NCI-H2029 (cell line): Measurements from ENCODE around the gene RAPGEF5.
"Not testable (repeated sequence)": the region's sequence is repeated elsewhere in the genome, so short reads cannot be mapped to it uniquely, and the experiment has no call there.

Source experiments
- DNase-seq: peaks from one replicate; lab custom pipeline; 2025; lab: John Stamatoyannopoulos, UW

RAPGEF5 gene

GRCh38 chr7:22117222-22117621 is 239.7 kb downstream of the RAPGEF5 start:
- DNase-seq = no peak

- DNase-seq = no peak
Observed at GRCh38 chr7:22116451-22117030, 240.4 kb downstream of the RAPGEF5 start.

GRCh38 chr7:22115689-22116088 is 241.3 kb downstream of the RAPGEF5 start:
- no peak for DNase-seq

GRCh38 chr7:22114440-22114981 is 242.4 kb downstream of the RAPGEF5 start:
- DNase-seq = no peak

- no peak for DNase-seq
Observed at GRCh38 chr7:22113041-22113440, 243.9 kb downstream of the RAPGEF5 start.

- DNase-seq = no peak
Observed at GRCh38 chr7:22111661-22112060, 245.3 kb downstream of the RAPGEF5 start.

- DNase-seq = peak; percentile 15
Observed at GRCh38 chr7:22110881-22111280, 246.1 kb downstream of the RAPGEF5 start.

GRCh38 chr7:22110227-22110839 is 246.6 kb downstream of the RAPGEF5 start:
- peak; percentile 56 for DNase-seq

GRCh38 chr7:22109761-22110160 is 247.2 kb downstream of the RAPGEF5 start:
- DNase-seq = no peak

GRCh38 chr7:22108151-22108845 is 248.7 kb downstream of the RAPGEF5 start:
- no peak for DNase-seq

- DNase-seq = no peak
Observed at GRCh38 chr7:22105550-22105949, 251.4 kb downstream of the RAPGEF5 start.

- no peak for DNase-seq
Observed at GRCh38 chr7:22094413-22095342, 262.3 kb downstream of the RAPGEF5 start.

- no peak for DNase-seq
Observed at GRCh38 chr7:22093936-22094335, 263.0 kb downstream of the RAPGEF5 start.

- DNase-seq = no peak
Observed at GRCh38 chr7:22093001-22093400, 264.0 kb downstream of the RAPGEF5 start.

- not testable (repeated sequence) for DNase-seq
Observed at GRCh38 chr7:22090958-22091525, 265.9 kb downstream of the RAPGEF5 start.

GRCh38 chr7:22090512-22090911 is 266.4 kb downstream of the RAPGEF5 start:
- no peak for DNase-seq

- no peak for DNase-seq
Observed at GRCh38 chr7:22090107-22090506, 266.8 kb downstream of the RAPGEF5 start.

GRCh38 chr7:22088827-22089226 is 268.1 kb downstream of the RAPGEF5 start:
- no peak for DNase-seq

- no peak for DNase-seq
Observed at GRCh38 chr7:22087861-22088260, 269.1 kb downstream of the RAPGEF5 start.

GRCh38 chr7:22083704-22084240 is 273.2 kb downstream of the RAPGEF5 start:
- no peak for DNase-seq
